Breast epithelium (tissue), 3 donors: Measurements from ENCODE around the gene LDLRAD3.

ENCODE experiments used
- CTCF ChIP-seq, 3 donors: fragments of 450-650 bp; IDR thresholded peaks; one replicate each; pipeline ENCODE4 v1.5.1; 2016 to 2017; ENCODE audit warnings: antibody characterized with exemption in 3 of 3, mild to moderate bottlenecking in 3 of 3, moderate library complexity in 3 of 3
- POLR2A ChIP-seq: fragments of 450-650 bp; IDR thresholded peaks from one replicate; pipeline ENCODE4 v1.6.1; 2016; ENCODE audit warnings: antibody characterized with exemption, mild to moderate bottlenecking, moderate library complexity

GRCh38 chr11:36238036-36238631, 294.3 kb downstream of the LDLRAD3 start:
- no peak for TF ChIP-seq CTCF (IDR thresholded peaks at IDR 0.05)
- TF ChIP-seq POLR2A, result no peak
